GM18502 (cell line): ENCODE results near the gene FTL.
A peak's percentile ranks its signal among the peaks of the same experiment; 100 is the strongest.

Experiments
- ATAC-seq: cut with Tn5 transposase; IDR thresholded peaks from one replicate; pipeline ENCODE4 v1.9.1; 2021; ENCODE audit warnings: mild to moderate bottlenecking; ENCODE audit not compliant: unreplicated experiment, poor library complexity

Gene FTL

GRCh38 chr19:48945415-48945814 is 19.7 kb upstream of the FTL start:
- no peak for ATAC-seq

DNA sequence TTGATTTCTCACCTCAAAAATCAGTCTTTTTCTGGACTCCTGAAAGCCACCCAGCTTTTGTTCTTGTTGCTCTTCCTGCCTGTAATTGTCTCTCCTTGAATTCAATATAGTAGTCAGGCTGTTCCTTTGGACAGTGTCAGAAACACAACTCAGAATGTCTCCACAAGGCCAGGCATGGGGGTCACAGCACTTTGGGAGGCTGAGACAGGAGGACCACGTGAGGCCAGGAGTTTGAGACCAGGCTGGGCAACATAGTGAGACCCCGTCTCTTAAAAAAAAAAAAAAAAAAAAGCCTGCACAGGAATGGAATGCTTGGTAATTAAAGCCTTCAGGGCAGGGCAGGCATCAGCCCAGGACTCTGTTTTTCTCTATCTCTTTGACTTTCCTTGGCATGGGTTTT is 19.3 kb upstream of the FTL start:
- ATAC-seq, result no peak

- no peak for ATAC-seq
Measured at GRCh38 chr19:48946463-48947257, 18.4 kb upstream of the FTL start.

DNA sequence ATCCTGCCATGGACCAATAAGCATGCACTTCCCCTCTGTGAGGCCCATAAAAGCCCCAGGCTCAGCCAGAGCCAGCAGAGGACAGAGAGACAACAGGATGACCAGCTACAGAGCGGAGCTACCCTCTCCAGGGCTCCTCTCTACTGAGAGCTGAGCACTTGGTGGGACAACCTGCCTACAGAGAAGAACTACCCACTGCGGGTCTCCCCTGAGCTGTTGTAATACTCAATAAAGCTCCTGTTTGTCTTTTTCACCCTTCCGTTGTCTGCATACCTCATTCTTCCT is 17.9 kb upstream of the FTL start:
- no peak for ATAC-seq

DNA sequence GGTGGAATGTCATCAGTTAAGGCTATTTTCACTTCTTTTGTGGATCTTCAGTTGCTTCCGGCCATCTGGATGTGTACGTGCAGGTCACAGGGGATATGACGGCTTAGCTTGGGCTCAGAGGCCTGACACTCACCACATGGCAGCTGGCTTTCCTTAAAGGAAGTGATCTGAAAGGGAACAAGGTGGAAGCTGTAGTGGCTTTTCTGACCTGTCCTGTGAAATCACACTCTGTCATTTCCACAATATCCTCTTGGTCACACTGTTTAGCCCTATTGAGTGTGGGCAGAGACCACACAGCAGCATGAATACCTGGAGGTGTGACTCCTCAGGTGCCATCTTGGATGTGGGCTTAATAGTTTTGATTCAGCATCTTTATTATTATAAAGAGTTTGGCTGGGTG is 14.9 kb upstream of the FTL start:
- ATAC-seq, result no peak

DNA sequence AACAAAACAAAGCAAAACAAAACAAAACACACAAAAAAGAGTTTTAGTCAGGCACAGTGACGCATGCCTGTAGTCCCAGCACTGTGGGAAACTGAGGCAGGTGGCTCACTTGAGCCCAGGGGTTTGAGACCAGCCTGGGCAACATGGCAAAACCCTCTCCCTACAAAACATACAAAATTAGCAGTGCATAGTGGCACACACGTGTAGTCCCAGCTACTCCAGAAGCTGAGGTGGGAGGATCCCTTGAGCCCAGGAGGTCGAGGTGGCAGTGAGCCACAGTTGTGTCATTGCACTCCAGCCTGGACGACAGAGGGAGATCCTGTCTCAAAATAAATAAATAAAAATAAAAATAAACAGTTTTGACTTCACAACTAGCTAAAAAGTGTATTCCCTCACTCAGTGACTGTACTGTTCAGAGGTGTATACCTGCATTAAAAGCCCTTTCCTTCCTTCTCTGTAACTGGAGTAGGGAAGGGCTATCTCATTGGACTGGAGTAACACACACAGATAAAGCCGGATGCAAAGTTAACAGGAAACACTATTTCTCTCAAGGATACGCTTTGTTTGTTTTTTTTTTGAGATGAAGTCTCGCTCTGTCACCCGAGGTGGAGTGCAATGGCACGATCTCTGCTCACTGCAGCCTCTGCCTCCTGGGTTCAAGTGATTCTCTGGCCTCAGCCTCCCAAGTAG is 14.1 kb upstream of the FTL start:
- no peak for ATAC-seq

- ATAC-seq, result no peak
Measured at GRCh38 chr19:48953141-48953540, 12.0 kb upstream of the FTL start.

- no peak for ATAC-seq
Measured at GRCh38 chr19:48953990-48954594, 11.0 kb upstream of the FTL start.

DNA sequence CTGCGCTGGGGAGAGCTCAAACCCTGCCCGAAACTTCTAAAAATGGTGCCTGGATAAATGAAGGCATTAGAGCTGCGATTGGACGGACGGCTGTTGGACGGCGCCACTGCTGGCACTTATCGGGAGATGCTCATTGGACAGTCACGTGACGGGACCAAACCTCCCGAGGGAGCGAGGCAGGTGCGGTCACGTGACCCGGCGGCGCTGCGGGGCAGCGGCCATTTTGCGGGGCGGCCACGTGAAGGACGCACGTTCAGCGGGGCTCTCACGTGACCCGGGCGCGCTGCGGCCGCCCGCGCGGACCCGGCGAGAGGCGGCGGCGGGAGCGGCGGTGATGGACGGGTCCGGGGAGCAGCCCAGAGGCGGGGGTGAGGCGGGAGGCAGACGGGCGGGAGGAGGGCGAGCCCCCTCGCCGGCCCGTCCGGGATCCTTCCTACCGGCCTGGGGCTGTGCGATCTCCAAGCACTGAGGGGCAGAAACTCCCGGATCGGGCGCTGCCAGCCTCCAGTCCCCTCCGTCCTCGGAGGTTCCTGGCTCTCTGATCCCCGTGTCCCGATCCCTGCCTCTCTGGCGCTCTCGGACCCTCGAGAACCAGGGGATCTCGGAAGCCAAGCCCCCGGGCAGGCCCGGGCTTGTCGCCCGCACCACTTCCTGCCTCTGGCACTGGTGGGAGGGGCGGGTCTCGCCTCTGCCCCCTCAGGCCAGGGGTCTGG is 10.4 kb upstream of the FTL start, which contains the start of gene BAX:
Gene BAX (plus strand): TSS at position 281 of the 713 bp plus-strand sequence. CDS start 54 bp downstream, at position 335.
- ATAC-seq, result peak; percentile 77

- peak; percentile 8 for ATAC-seq
Measured at GRCh38 chr19:48955308-48955958, 9.7 kb upstream of the FTL start.

DNA sequence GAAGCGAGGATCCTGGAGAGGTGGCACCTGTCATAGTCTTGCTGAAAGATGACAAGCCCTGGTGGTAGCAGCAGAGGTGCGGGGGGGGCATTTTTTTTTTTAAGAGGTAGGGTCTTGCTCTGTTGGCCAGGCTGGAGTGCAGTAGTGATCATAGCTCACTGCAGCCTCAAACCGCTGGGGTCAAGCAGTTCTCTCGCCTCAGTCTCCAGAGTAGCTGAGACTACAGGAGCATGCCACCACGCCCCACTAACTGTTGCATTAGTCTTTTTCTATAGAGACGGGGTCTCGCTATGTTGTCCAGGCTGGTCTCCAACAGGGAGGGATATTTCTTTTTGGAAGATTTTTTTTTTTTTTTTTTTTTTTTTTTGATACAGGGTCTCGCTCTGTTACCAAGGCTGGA is 7.1 kb upstream of the FTL start:
- ATAC-seq, result no peak

- no peak for ATAC-seq
Measured at GRCh38 chr19:48959341-48960239, 5.5 kb upstream of the FTL start.

DNA sequence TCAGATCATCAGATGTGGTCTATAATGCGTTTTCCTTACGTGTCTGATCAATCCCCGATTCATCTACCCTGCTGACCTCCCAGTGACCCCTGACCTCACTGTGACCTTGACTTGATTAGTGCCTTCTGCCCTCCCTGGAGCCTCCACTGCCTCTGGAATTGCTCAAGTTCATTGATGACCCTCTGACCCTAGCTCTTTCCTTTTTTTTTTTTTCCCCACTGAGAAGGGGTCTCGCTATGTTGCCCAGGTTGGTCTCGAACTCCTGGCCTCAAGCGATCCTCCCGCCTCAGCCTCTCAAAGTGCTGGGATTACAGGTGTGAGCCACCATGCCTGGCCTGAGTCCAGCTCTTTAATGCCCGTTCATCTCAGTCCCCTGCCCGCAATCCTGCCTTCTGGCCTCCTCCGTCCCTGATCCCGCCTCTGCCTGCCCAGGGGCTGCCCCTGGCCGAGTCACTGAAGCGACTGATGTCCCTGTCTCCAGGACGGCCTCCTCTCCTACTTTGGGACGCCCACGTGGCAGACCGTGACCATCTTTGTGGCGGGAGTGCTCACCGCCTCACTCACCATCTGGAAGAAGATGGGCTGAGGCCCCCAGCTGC is 4.0 kb upstream of the FTL start:
- ATAC-seq, result no peak

GRCh38 chr19:48961673-48962028 is 3.5 kb upstream of the FTL start:
- no peak for ATAC-seq

- ATAC-seq, result peak; percentile 37
Measured at GRCh38 chr19:48962029-48962848, 2.9 kb upstream of the FTL start.

DNA sequence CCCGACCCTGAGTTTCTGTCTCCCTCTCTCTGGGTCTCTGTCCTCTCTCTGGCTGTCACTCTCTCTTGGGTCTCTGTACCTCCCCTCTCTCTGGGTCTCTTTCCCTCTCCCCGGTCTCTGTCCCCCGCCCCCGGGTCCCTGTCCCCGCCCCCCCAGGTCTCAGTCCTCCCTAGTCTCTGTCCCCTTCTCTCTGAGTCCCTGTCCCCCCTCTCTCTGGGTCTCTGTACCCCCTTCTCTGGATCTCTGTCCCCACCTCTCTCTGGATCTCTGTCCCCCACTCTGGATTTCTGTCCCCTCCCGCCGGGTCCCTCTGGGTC is 2.3 kb upstream of the FTL start:
- ATAC-seq, result no peak

DNA sequence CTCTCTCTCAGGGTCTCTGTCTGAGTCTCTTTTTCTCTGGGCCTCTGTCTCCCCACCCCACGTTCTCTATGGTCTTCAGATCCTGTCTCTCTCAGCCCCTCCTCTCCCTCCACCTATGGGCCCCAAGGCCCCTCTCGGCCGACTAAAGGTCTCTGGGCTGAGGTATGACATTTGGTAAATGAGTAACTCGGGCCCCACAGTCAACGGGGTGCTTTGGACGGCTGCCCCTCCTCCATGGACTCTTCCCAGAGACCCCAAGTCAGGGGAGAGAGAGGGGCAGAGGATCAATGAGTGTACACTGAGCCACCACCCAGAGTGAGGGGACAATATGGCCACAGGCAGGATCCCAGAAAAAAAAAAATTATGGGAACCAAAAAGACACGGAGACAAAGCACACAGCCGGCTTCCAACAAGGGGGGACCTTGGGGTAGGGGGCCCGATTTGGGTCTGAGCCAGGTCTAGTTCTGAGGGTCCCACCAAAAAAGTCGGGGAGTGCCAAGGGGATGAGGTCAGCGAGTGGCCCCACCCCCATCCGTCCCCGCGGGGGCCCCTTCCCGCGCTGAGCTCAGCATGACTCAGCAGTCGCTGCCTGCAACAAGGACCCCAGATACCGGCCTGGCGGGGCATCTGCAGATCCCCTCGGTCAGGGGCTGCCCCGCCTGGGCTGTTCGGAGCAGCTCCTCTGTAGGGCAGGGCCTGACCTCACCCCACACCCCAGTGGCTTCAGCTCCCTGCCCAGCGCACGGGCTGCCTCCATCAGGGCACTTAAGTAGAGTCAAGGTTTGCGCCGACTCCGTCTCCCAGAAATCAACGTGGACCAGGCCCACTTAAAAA is 1.5 kb upstream of the FTL start:
- ATAC-seq, result no peak
